ENCODE results near the gene PRSS12. TPM values are rescaled to one million over a fixed set of nuclear protein-coding genes. Genes with fewer than 3 reads are reported as not detected.

Gene PRSS12
- polyA plus RNA-seq, 1 of the 3 experiments (the other 2 are of a cell fraction), result 137 TPM

- POLR2A ChIA-PET, result no interaction called here
Measured at GRCh38 chr4:118369231-118369630, 16.4 kb upstream of the PRSS12 start.

GRCh38 chr4:118367872-118368271, 15.1 kb upstream of the PRSS12 start:
- no peaks in the 10 kb centered on the region for H3K79me2 ChIP-seq (ENCODE audit: insufficient read depth)
- H2AFZ ChIP-seq (ENCODE audit: low read depth), result no peak overlapping the region
- TF ChIP-seq PBX3 (IDR thresholded peaks at IDR 0.05), result no peak
- TF ChIP-seq FOXM1 (IDR thresholded peaks at IDR 0.05; ENCODE audit: low read depth), result no peak
- TF ChIP-seq EZH2phosphoT487 (IDR thresholded peaks at IDR 0.05; ENCODE audit: borderline replicate concordance, low read depth), result no peak
- TF ChIP-seq REST (IDR thresholded peaks at IDR 0.05; ENCODE audit: low read depth, low read length), result no peak
- no peak for TF ChIP-seq NFIC (IDR thresholded peaks at IDR 0.05; ENCODE audit: borderline replicate concordance)
- no peaks in the 10 kb centered on the region for H3K9me2 ChIP-seq
- H3K9ac ChIP-seq, result no peak overlapping the region
- H3K9me3 ChIP-seq, result no peaks in the 10 kb centered on the region
- no peak overlapping the region for H3K4me2 ChIP-seq
- H3F3A ChIP-seq (replicated peaks; ENCODE audit: insufficient read depth), result no peaks in the 10 kb centered on the region
- H3K27me3 ChIP-seq (ENCODE audit: insufficient read depth), result no peaks in the 10 kb centered on the region
- ChIA-PET CTCF (interaction anchor here (0.6 to 1.0 kb wide), 2 partner anchors 56 to 477 kb away, joined by 3 read pairs; no protein-coding TSS in a partner anchor), POLR2A (no interaction called here)
- no peak overlapping the region for H3K4me3 ChIP-seq (ENCODE audit: low read depth in 2 of 2, low read length in 1 of 2)
- H3K4me1 ChIP-seq (ENCODE audit: control insufficient read depth in 1 of 2, insufficient read depth in 2 of 2, low read depth in 1 of 2, low read length in 1 of 2), result no peaks in the 10 kb centered on the region
- no peaks in the 10 kb centered on the region for H3K36me3 ChIP-seq (replicated peaks in 1 of 2; ENCODE audit: control insufficient read depth in 1 of 2, insufficient read depth in 2 of 2, low read length in 1 of 2)
- no peaks in the 10 kb centered on the region for H4K20me1 ChIP-seq (ENCODE audit: insufficient read depth)
- no peak for DNase-seq
- H3K27ac ChIP-seq (ENCODE audit: low read depth in 2 of 2, low read length in 1 of 2), result no peak overlapping the region
- WGBS (ENCODE audit: low lambda C conversion rate), result 85% methylated on average over 2 of the region's 2 CpGs

More at GRCh38 chr4:118369231-118369630, 16.4 kb upstream of the PRSS12 start:
- WGBS (ENCODE audit: low lambda C conversion rate), result 76% methylated on average over 6 of the region's 6 CpGs
- no peak overlapping the region for H3K4me3 ChIP-seq (ENCODE audit: low read depth in 2 of 2, low read length in 1 of 2)
- no peaks in the 10 kb centered on the region for H3K36me3 ChIP-seq (replicated peaks in 1 of 2; ENCODE audit: control insufficient read depth in 1 of 2, insufficient read depth in 2 of 2, low read length in 1 of 2)
- no peaks in the 10 kb centered on the region for H4K20me1 ChIP-seq (ENCODE audit: insufficient read depth)
- no peaks in the 10 kb centered on the region for H3K79me2 ChIP-seq (ENCODE audit: insufficient read depth)
- CTCF ChIA-PET, result interaction anchor here (1.6 kb wide), 1 partner anchor 16 kb away, joined by 3 read pairs; the partner anchor contains the start of gene PRSS12
- H3K27ac ChIP-seq (ENCODE audit: low read depth in 2 of 2, low read length in 1 of 2), result no peak overlapping the region
- no peaks in the 10 kb centered on the region for H3K27me3 ChIP-seq (ENCODE audit: insufficient read depth)
- H3K9me2 ChIP-seq, result no peaks in the 10 kb centered on the region
- no peak overlapping the region for H3K4me2 ChIP-seq
- no peak for TF ChIP-seq TCF12 (IDR thresholded peaks at IDR 0.05)
- no peak for TF ChIP-seq NRF1 (IDR thresholded peaks at IDR 0.05; ENCODE audit: low read depth, low read length)
- no peak for TF ChIP-seq EZH2phosphoT487 (IDR thresholded peaks at IDR 0.05; ENCODE audit: borderline replicate concordance, low read depth)
- no peak for TF ChIP-seq RAD21 (IDR thresholded peaks at IDR 0.05; ENCODE audit: low read length)
- no peak for TF ChIP-seq SIN3A (IDR thresholded peaks at IDR 0.05; ENCODE audit: borderline replicate concordance, low read depth, low read length)
- no peak for TF ChIP-seq MEF2A (IDR thresholded peaks at IDR 0.05; ENCODE audit: borderline replicate concordance, low read depth)
- TF ChIP-seq, protein P1, sequence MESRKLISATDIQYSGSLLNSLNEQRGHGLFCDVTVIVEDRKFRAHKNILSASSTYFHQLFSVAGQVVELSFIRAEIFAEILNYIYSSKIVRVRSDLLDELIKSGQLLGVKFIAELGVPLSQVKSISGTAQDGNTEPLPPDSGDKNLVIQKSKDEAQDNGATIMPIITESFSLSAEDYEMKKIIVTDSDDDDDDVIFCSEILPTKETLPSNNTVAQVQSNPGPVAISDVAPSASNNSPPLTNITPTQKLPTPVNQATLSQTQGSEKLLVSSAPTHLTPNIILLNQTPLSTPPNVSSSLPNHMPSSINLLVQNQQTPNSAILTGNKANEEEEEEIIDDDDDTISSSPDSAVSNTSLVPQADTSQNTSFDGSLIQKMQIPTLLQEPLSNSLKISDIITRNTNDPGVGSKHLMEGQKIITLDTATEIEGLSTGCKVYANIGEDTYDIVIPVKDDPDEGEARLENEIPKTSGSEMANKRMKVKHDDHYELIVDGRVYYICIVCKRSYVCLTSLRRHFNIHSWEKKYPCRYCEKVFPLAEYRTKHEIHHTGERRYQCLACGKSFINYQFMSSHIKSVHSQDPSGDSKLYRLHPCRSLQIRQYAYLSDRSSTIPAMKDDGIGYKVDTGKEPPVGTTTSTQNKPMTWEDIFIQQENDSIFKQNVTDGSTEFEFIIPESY (IDR thresholded peaks at IDR 0.05; ENCODE audit: borderline replicate concordance, low read depth), result no peak
- no peak for TF ChIP-seq FOSL2 (IDR thresholded peaks at IDR 0.05; ENCODE audit: borderline replicate concordance, low read depth)
- no peak for TF ChIP-seq GABPA (IDR thresholded peaks at IDR 0.05; ENCODE audit: low read depth)
- TF ChIP-seq TEAD4 (IDR thresholded peaks at IDR 0.05; ENCODE audit: borderline replicate concordance, insufficient read depth), result no peak
- no peak overlapping the region for H2AFZ ChIP-seq (ENCODE audit: low read depth)
- H3K4me1 ChIP-seq (ENCODE audit: control insufficient read depth in 1 of 2, insufficient read depth in 2 of 2, low read depth in 1 of 2, low read length in 1 of 2), result no peaks in the 10 kb centered on the region
- H3K9ac ChIP-seq, result no peak overlapping the region
- H3F3A ChIP-seq (replicated peaks; ENCODE audit: insufficient read depth), result no peaks in the 10 kb centered on the region
- no peaks in the 10 kb centered on the region for H3K9me3 ChIP-seq
- no peak for DNase-seq
